IMR-90 (cell line): ENCODE measurements around the gene HOXD10. TPM values are rescaled to one million over a fixed set of nuclear protein-coding genes. Genes with fewer than 3 reads are reported as not detected.
A peak's percentile ranks its signal among the peaks of the same experiment; 100 is the strongest.

Experiments used
- ATAC-seq: fragments of 200-7000 bp; cut with Tn5 transposase; 2 replicates; pipeline ENCODE4 v1.9.1; 2020; ENCODE audit warnings: low read depth, mild to moderate bottlenecking, moderate library complexity
- BruUV-seq: library from RNA; stranded (reverse); fragments of 400-500 nt; replicated peaks from 2 replicates; lab custom pipeline; 2021; lab: Mats Ljungman, UMichigan
- CTCF ChIA-PET: fragments of 300-600 bp; formaldehyde crosslinking; extraction: SDS; loops from one replicate; lab custom pipeline; 2021; ENCODE audit warnings: antibody characterized with exemption; lab: Yijun Ruan, JAX
- POLR2A ChIA-PET: fragments of 300-600 bp; sonication (Branson Sonifier 250); formaldehyde crosslinking; loops from one replicate; lab custom pipeline; 2022; ENCODE audit warnings: antibody characterized with exemption; ENCODE audit not compliant: unreplicated experiment; lab: Charles Lee
- DNase-seq: peaks from one replicate; pipeline ENCODE4 v3.0.0; 2013
- H2AFZ ChIP-seq: replicated peaks from 2 replicates; pipeline ENCODE3; 2013; ENCODE audit warnings: low read length, mild to moderate bottlenecking; ENCODE audit not compliant: poor library complexity
- H2AK5ac ChIP-seq: 2 replicates; pipeline ENCODE4 v1.6.1; 2013; ENCODE audit warnings: low read depth, low read length, inconsistent platforms
- H2AK9ac ChIP-seq: replicated peaks from 2 replicates; pipeline ENCODE3; 2013; ENCODE audit warnings: mild to moderate bottlenecking, low read depth, low read length, moderate library complexity; ENCODE audit not compliant: poor library complexity
- H2BK120ac ChIP-seq: 2 replicates; pipeline ENCODE4 v1.6.1; 2013; ENCODE audit warnings: low read depth, low read length, inconsistent platforms
- H2BK15ac ChIP-seq: 3 replicates; pipeline ENCODE4 v1.6.1; 2013; ENCODE audit warnings: low read depth, low read length, inconsistent platforms
- H2BK20ac ChIP-seq: 2 replicates; pipeline ENCODE4 v1.6.1; 2013; ENCODE audit warnings: low read depth, mild to moderate bottlenecking, inconsistent platforms, low read length, moderate library complexity
- H2BK5ac ChIP-seq: 2 replicates; pipeline ENCODE4 v1.6.1; 2013; ENCODE audit warnings: mild to moderate bottlenecking, low read depth, low read length, inconsistent platforms; ENCODE audit not compliant: poor library complexity, severe bottlenecking
- H3K14ac ChIP-seq: replicated peaks from 2 replicates; pipeline ENCODE4 v1.6.1; 2013; ENCODE audit warnings: low read depth, low read length, inconsistent platforms
- H3K18ac ChIP-seq: 2 replicates; pipeline ENCODE4 v1.6.1; 2013; ENCODE audit warnings: low read depth, low read length, control low read depth
- H3K23ac ChIP-seq: 2 replicates; pipeline ENCODE4 v1.6.1; 2013; ENCODE audit warnings: low read depth, low read length, inconsistent platforms
- H3K27ac ChIP-seq: 2 replicates; pipeline ENCODE4 v1.5.1; 2013; ENCODE audit warnings: mild to moderate bottlenecking, control low read depth, low read length; ENCODE audit not compliant: insufficient read depth
- H3K27me3 ChIP-seq: 2 replicates; pipeline ENCODE4 v1.6.1; 2013; ENCODE audit warnings: low read length; ENCODE audit not compliant: control insufficient read depth, insufficient read depth
- H3K36me3 ChIP-seq: 2 replicates; pipeline ENCODE4 v1.6.1; 2013; ENCODE audit warnings: low read length, mixed read lengths; ENCODE audit not compliant: control insufficient read depth, insufficient read depth
- H3K4ac ChIP-seq: 2 replicates; pipeline ENCODE4 v1.6.1; 2013; ENCODE audit warnings: low read depth, low read length, inconsistent platforms
- H3K4me1 ChIP-seq: 2 replicates; pipeline ENCODE4 v1.6.1; 2013; ENCODE audit warnings: low read length, mixed read lengths; ENCODE audit not compliant: control insufficient read depth, insufficient read depth
- H3K4me2 ChIP-seq: 2 replicates; pipeline ENCODE4 v1.6.1; 2013; ENCODE audit warnings: low read depth, mild to moderate bottlenecking, control low read depth, low read length, moderate library complexity
- H3K4me3 ChIP-seq: 2 replicates; pipeline ENCODE4 v1.5.1; 2013; ENCODE audit warnings: low read depth, mild to moderate bottlenecking, control low read depth, low read length, moderate library complexity; ENCODE audit not compliant: insufficient read depth
- H3K56ac ChIP-seq: 2 replicates; pipeline ENCODE4 v1.6.1; 2013; ENCODE audit warnings: low read length, inconsistent platforms; ENCODE audit not compliant: insufficient read depth; ENCODE audit errors: extremely low read depth
- H3K79me1 ChIP-seq, 2 experiments: 2 replicates each; pipeline ENCODE4 v1.6.1; 2013; ENCODE audit warnings: low read length in 2 of 2, inconsistent platforms in 1 of 2, low read depth in 1 of 2
- H3K9ac ChIP-seq: 2 replicates; pipeline ENCODE4 v1.6.1; 2013; ENCODE audit warnings: low read depth, low read length, control low read depth
- H3K9me1 ChIP-seq: 2 replicates; pipeline ENCODE4 v1.6.1; 2013; ENCODE audit warnings: low read length, inconsistent platforms; ENCODE audit not compliant: insufficient read depth
- H3K9me3 ChIP-seq: 2 replicates; pipeline ENCODE4 v1.6.1; 2013; ENCODE audit warnings: low read length; ENCODE audit not compliant: control insufficient read depth, insufficient read depth
- H4K20me1 ChIP-seq: 2 replicates; pipeline ENCODE4 v1.6.1; 2013; ENCODE audit warnings: low read length, inconsistent platforms; ENCODE audit not compliant: insufficient read depth
- H4K5ac ChIP-seq: 2 replicates; pipeline ENCODE4 v1.6.1; 2013; ENCODE audit warnings: mild to moderate bottlenecking, low read depth, low read length, control low read depth
- H4K8ac ChIP-seq, 2 experiments: 2 replicates each; pipeline ENCODE4 v1.6.1; 2013; ENCODE audit warnings: low read depth in 2 of 2, low read length in 2 of 2, control low read depth in 1 of 2, inconsistent platforms in 1 of 2
- H4K91ac ChIP-seq: 2 replicates; pipeline ENCODE4 v1.6.1; 2013; ENCODE audit warnings: low read depth, low read length, inconsistent platforms; ENCODE audit not compliant: insufficient read depth
- BHLHE40 ChIP-seq: fragments of 150-350 bp; IDR thresholded peaks from 2 replicates; pipeline ENCODE4 v1.6.1; 2016; ENCODE audit warnings: mild to moderate bottlenecking, low read depth, low read length
- CEBPB ChIP-seq: IDR thresholded peaks from 2 replicates; pipeline ENCODE4 v1.6.1; 2012; ENCODE audit warnings: low read depth, low read length, improper control_type of control experiment
- CTCF ChIP-seq: conservative IDR thresholded peaks from 2 replicates; pipeline ENCODE4 v1.5.1; 2012; ENCODE audit warnings: mild to moderate bottlenecking, low read depth, low read length, improper control_type of control experiment
- MXI1 ChIP-seq: IDR thresholded peaks from 2 replicates; pipeline ENCODE4 v1.6.1; 2012; ENCODE audit warnings: low read depth, mild to moderate bottlenecking, low read length, moderate library complexity, borderline replicate concordance
- WGBS, 2 experiments: methylation state at CpG; one replicate each; pipeline versions ENCODE4 v1.1.5 to v1.1.7; 2013; ENCODE audit warnings: missing lambda C conversion rate in 2 of 2; ENCODE audit not compliant: insufficient read length in 1 of 2; ENCODE audit errors: extremely low coverage in 2 of 2; 5-methylcytosine and 5-hydroxymethylcytosine counted together
- dilution Hi-C: fragments of 300-500 bp; cut with HindIII; formaldehyde crosslinking; loops from one replicate; pipeline ENCODE4 v1.14.3; 2018; ENCODE audit warnings: low sequenced_read_pairs; ENCODE audit not compliant: unreplicated experiment
- in situ Hi-C: fragments of 300-500 bp; cut with MboI; formaldehyde crosslinking; loops from 3 replicates; pipeline ENCODE4 v1.14.3; 2019; ENCODE audit warnings: low sequenced_read_pairs, inconsistent platforms, mixed read lengths
- intact Hi-C: fragments of 100-400 bp; cut with micrococcal nuclease; formaldehyde crosslinking; loops from 2 replicates; pipeline ENCODE4 v1.10.0; 2022
- polyA plus RNA-seq, 3 experiments: library from polyadenylated mRNA; depleted of rRNA; stranded (reverse); fragments of >200 nt; gene quantifications; 2 replicates each; pipeline ENCODE4 v1.2.3, GENCODE V29; 2012; ENCODE audit warnings: low replicate concordance in 1 of 3
- total RNA-seq: library from RNA; depleted of rRNA; stranded (reverse); fragments of >200 nt; gene quantifications from 2 replicates; pipeline ENCODE4 v1.2.3, GENCODE V29; 2012

The HOXD10 gene
- total and polyA plus RNA-seq, 2 of the 4 experiments (the other 2 are of a cell fraction) = not detected

DNA sequence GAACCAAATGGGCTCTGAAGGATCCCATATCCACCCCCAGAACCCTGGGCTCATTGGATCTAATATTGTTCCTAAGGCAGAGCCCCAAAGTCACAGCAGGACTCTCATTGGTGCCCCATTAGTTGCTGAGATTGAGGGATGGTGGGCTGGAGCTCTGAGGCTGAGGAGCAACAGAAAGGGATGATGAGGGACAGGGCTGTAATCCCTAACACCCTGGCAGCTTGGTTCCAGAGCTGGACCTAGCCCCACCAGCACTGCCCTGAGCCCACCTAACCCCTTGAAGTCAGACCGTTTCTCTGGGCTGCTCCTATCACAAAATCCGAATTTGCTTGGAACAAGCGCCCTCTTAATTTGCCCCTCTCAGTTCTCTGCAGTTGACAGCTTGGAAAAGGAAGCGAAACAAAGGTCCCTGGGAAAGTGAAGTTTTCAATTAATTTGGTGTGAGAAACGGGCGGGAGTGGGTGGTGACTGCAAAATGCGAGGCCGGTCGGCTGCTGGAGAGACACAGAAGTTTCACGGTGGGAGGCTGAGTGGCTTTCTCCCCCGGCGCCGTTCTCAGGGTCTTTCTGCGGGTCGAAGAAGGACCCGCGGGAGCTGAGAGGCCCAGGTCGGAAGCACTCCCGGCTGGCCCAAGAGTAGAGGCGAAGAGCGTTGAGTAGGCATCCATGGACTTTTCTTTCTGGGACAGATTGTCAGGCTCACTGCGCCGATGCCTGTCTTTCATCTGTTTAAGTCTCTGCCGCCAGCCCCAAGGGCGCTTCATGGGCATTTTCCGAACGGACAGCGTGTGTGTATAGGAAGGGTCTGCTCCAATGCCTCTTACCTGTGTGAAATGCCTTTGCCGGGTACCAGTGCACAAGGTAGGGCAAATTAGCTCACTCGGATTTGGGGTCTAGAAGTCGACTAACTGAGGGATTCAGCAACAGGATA lies 25.0 kb upstream of the HOXD10 start (continued):
- no peak for TF ChIP-seq MXI1

DNA sequence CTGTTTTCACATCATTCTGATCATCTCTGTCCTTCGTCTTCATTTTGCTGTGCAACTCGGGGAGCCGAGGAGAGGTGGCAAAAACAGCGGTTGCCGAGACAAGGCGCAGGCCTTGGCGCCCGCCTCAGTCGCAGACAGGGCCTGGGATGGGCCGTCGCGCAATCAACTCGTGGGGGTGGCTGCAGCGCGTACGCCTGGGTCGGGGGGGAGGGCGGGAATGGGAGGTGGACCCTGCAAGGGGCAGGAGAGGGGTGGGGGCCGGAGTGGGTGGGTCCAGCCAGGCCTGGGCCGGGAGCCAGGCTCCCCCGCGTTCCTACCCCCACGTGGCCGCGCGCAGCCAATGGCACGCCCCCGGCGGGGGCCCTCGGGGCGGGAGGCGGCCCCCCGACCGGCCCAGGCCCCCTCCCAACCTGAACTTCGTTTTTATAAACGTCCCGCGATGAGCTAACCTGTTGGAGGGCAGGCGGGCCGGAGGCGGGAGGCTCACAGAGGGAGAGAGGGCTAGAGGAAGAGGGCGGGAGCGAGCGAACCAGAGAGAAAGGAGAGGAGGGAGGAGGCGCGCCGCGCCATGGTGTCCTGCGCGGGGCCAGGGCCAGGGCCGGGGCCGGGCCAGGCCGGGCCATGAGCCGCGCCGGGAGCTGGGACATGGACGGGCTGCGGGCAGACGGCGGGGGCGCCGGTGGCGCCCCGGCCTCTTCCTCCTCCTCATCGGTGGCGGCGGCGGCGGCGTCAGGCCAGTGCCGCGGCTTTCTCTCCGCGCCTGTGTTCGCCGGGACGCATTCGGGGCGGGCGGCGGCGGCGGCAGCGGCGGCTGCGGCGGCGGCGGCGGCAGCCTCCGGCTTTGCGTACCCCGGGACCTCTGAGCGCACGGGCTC lies 24.1 kb upstream of the HOXD10 start, which contains the start of gene HOXD13:
Gene HOXD13, plus strand, starts transcription at position 452 of the 875 bp plus-strand sequence. Its CDS starts 170 bp downstream, at position 622.
- Histone ChIP-seq H3K9ac (no peak within 1 kb of the TSS), H3K4me2 (peak within 1 kb of the TSS; percentile 20; the same call in 1 of the 2 replicates), H3K14ac (no peak within 1 kb of the TSS), H2AFZ (peak within 1 kb of the TSS; percentile 57), H3K56ac (no peak within 1 kb of the TSS), H4K20me1 (no peaks in the 10 kb centered on the region), H3K79me1 (no peaks in the 10 kb centered on the region), H3K4ac (no peak within 1 kb of the TSS), H3K4me1 (peaks cover 3% of the 10 kb centered on the region; the same call in 1 of the 2 replicates), H4K91ac (no peak within 1 kb of the TSS), H4K5ac (no peak within 1 kb of the TSS), H2AK9ac (no peak within 1 kb of the TSS), H3K9me3 (peaks cover 9% of the 10 kb centered on the region), H2BK120ac (no peak within 1 kb of the TSS), H3K4me3 (peak within 1 kb of the TSS; percentile 9; the same call in 1 of the 2 replicates), H4K8ac (no peak within 1 kb of the TSS), H2BK20ac (no peak within 1 kb of the TSS), H3K36me3 (no peaks in the 10 kb centered on the region), H2BK15ac (no peak within 1 kb of the TSS), H2BK5ac (no peak within 1 kb of the TSS), H3K23ac (no peak within 1 kb of the TSS), H3K18ac (no peak within 1 kb of the TSS), H3K9me1 (no peaks in the 10 kb centered on the region), H2AK5ac (no peak within 1 kb of the TSS), H3K27ac (no peak within 1 kb of the TSS), H3K27me3 (peaks cover 90% of the 10 kb centered on the region)
- in situ Hi-C loops = loop anchor here (10.0 to 25.0 kb wide), 4 partner anchors 408 to 1355 kb away; no protein-coding TSS in a partner anchor
- ChIA-PET POLR2A (no interaction called here), CTCF (no interaction called here)
- intact Hi-C loops = loop anchor here (10.0 kb wide), 1 partner anchor 1388 kb away; no protein-coding TSS in a partner anchor
- TF ChIP-seq CEBPB = no peak
- no peak for TF ChIP-seq BHLHE40
- no peak for TF ChIP-seq CTCF
- no peak for TF ChIP-seq MXI1
- ATAC-seq (no peak), DNase-seq (no peak)
- BruUV-seq = no TSS peak
- WGBS, 2 experiments = 0% methylated on average over 18 of the region's 95 CpGs; no CpG with 5 or more reads in 1 of the 2 experiments
- dilution Hi-C loops = no loop called here
